HG03175 (cell line): Measurements from ENCODE around the gene ITPR1.

Experiments
- ATAC-seq: cut with Tn5 transposase; IDR thresholded peaks from one replicate; pipeline ENCODE4 v1.9.1; 2021; ENCODE audit warnings: mild to moderate bottlenecking, moderate library complexity; ENCODE audit not compliant: unreplicated experiment

Gene ITPR1

GRCh38 chr3:4529876-4530588, 36.9 kb downstream of the ITPR1 start:
- no peak for ATAC-seq

DNA sequence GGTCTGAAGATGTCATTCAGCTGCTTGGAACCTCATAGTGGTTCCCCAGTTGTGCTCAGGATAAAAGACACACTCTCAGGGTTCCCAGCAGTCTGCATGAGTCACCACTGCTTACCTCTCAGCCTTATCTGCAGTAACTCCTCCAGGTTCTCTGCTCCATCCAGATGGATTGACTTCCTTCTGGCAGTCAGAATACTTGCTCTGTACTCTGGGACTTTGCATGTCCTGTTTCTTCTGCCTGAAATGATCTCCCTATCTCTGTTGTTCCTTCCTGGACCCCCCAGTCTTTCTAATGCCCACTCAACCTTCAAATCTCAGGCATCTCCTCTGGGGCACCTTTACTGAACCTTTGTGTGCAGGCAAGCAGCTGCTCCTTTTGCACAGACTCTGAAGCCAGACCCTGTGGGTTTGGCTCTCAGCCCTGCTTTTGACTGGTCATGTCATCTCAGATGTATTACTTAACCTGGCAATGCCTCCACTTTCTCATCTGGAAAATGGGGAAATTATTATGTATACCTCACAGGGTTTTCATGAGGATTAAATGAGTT, 38.4 kb downstream of the ITPR1 start:
- no peak for ATAC-seq

DNA sequence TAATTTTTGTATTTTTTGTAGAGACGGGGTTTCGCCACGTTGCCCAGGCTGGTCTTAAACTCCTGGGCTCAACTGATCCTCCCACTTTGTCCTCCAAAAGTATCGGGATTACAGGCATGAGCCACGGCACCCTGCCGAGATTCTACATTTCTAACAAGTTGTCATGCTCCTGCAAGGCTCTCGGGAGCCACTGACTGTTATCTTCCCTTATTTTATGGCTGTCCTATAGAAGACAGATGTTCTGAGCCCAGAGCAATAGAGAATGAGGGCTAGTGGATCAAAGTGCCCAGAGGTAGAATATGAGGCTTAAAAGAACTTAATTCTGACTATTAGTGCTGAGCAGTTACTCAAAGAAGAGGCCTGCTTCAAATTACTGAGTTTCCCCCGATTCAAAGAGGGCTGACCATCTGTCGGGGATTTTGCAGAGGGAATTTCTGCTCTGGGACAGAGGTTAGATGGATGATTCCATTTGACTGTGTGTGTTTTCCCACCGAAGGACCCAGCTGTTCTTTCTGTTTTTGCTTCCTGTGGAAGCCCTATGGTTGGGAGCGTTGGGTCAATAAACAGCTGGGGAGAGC, 39.5 kb downstream of the ITPR1 start:
- ATAC-seq, result no peak

GRCh38 chr3:4533489-4534443, 40.6 kb downstream of the ITPR1 start:
- ATAC-seq, result no peak

DNA sequence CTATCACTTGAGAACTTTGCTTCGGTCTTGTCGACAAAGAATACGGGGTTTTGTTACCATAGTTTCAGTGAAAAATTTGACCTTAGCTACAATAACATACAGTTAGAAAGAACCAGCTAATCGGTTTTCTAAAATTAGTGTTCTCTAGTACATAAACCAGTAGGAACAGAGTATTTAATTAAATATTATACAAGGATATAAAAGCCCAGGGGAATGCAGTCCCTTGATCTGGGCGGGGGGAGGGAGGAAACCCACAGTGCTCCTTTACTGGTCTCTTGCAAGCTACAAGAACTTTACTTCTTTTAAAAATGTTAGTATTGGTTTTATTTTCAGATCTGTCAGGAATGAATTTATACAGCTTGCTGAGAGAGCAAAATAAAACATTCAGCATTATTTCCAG, 41.8 kb downstream of the ITPR1 start:
- ATAC-seq, result no peak

- ATAC-seq, result no peak
Measured at GRCh38 chr3:4536260-4536659, 43.1 kb downstream of the ITPR1 start.

DNA sequence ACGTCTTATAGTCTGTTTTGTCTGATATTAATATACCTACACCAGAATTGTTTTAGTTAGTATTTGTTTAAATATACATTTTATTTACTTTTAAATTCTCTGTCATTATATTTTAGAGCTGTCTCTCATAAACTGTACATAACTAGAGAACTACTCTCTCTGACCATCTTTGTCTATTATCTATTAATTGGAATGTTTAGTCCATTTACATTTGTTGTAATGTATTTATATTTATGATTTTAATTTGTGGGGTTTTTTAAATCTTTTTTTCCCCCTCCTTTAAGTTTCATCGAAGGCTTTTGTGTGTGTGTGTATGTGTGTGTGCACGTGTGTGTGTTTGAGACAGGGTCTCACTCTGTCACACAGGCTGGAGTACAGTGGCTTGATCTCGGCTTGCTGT, 47.1 kb downstream of the ITPR1 start:
- ATAC-seq, result no peak

- ATAC-seq, result no peak
Measured at GRCh38 chr3:4543110-4543509, 50.0 kb downstream of the ITPR1 start.

DNA sequence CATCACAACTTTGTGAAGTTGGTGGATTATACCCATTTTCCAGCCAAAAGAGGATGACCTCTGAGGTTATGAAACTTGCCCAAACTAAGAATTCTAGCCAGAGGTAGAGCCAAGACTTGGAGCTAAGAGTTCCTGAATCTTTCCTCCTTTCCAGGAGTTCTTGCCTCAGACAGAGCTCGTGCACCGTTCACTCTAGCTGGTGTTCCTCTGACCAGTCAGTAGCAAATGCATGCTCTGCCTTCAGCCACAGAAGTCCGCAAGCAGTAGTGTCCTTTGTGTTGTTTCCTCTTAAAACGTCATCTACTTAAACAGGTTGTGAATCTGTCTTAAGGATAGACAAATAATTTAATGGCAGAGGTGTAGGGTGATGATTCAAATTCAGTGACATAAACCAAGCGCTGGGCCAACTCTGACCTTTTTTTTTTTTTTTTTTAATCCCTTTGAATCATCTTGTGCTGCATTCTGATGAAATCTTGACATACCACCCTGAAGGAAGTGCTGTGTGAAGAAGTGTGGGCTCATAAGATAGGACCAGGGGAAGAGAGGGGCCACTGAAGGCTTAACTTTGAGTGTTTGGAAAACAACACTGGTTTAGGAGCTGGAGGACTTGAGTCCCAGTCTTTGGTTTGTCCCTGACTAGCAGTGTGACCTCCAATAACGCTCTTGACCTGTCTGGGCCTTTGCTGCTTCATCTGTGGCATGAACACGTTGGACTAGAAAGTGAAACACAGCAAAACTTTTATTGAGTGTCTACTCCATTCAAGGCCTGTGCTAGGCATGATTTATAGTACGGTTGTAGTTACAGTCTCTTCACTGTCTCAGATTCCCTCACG, 53.4 kb downstream of the ITPR1 start:
- no peak for ATAC-seq

- no peak for ATAC-seq
Measured at GRCh38 chr3:4547799-4548198, 54.7 kb downstream of the ITPR1 start.

GRCh38 chr3:4548356-4548755, 55.2 kb downstream of the ITPR1 start:
- ATAC-seq, result no peak

- no peak for ATAC-seq
Measured at GRCh38 chr3:4548780-4549179, 55.6 kb downstream of the ITPR1 start.

GRCh38 chr3:4549896-4550295, 56.7 kb downstream of the ITPR1 start:
- ATAC-seq, result no peak

- no peak for ATAC-seq
Measured at GRCh38 chr3:4551051-4551711, 58.0 kb downstream of the ITPR1 start.

- ATAC-seq, result no peak
Measured at GRCh38 chr3:4551794-4552442, 58.8 kb downstream of the ITPR1 start.

DNA sequence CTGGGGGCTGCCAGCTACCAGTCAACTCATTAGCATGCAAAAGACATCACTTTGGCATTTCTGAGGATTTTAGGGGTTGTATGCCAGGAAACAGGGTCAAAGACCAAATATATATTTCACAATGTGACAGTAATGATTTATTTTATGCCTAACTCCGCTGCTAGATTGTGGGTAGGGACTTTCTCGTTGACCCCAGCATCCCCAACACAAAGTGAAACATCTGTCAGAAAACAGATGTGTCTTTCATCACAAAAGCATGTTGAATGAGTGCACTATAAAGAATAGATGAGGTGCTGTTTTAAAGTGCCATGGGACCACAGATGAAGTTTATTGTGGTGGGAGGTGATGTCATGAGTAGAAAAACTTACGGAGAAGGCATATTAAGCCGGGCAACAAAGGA, 59.7 kb downstream of the ITPR1 start:
- no peak for ATAC-seq

- no peak for ATAC-seq
Measured at GRCh38 chr3:4561661-4562060, 68.5 kb downstream of the ITPR1 start.

DNA sequence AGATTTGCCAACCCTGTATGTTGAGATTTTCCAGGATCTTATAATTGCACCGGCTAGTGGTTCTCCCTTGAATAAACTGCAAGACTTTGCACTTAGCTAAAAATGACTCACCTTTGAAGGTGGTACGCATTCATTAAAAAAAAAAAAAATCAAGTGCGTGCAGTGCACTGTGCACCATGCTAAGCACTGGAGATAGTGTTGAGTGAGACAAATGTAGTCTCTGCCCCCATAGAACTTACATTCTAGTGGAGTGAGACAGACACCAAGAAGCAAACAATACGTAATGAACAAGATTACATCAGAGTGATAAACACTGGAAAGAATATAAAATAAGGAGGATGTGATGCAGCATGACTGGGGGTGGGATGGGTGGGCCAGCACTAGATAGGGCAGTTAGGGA, 69.4 kb downstream of the ITPR1 start:
- ATAC-seq, result no peak

GRCh38 chr3:4564270-4564669, 71.1 kb downstream of the ITPR1 start:
- no peak for ATAC-seq
